Naive B cell (primary cell): ENCODE data around the gene MBD5. TPM values are rescaled to one million over a fixed set of nuclear protein-coding genes. Genes with fewer than 3 reads are reported as not detected.

Source experiments
- ATAC-seq, 2 donors: fragments of 150-1000 bp; cut with Tn5 transposase; 2 replicates each; pipeline ENCODE4 v1.10.0; 2021; ENCODE audit warnings: low read depth in 2 of 2, mild to moderate bottlenecking in 2 of 2, moderate library complexity in 2 of 2
- DNase-seq: peaks from one replicate; pipeline ENCODE4 v3.0.0; 2022
- H3K27ac Mint-ChIP-seq, 6 donors: one replicate each; pipeline ENCODE4 v1.8.0; 2020 to 2022; ENCODE audit warnings: mild to moderate bottlenecking in 6 of 6, mixed read lengths in 6 of 6, moderate library complexity in 5 of 6, inconsistent platforms in 2 of 6
- H3K27me3 Mint-ChIP-seq, 3 donors: one replicate each; pipeline ENCODE4 v1.8.0; 2021 to 2022; ENCODE audit warnings: mixed read lengths in 3 of 3, mild to moderate bottlenecking in 1 of 3
- H3K36me3 Mint-ChIP-seq, 2 donors: one replicate each; pipeline ENCODE4 v1.8.0; 2020 to 2022; ENCODE audit warnings: mixed read lengths in 2 of 2, inconsistent platforms in 1 of 2, mild to moderate bottlenecking in 1 of 2
- H3K4me1 Mint-ChIP-seq, 3 donors: one replicate each; pipeline ENCODE4 v1.8.0; 2020 to 2022; ENCODE audit warnings: mixed read lengths in 3 of 3, inconsistent platforms in 1 of 3, mild to moderate bottlenecking in 1 of 3, moderate library complexity in 1 of 3
- H3K4me3 Mint-ChIP-seq, 8 donors: one replicate each; pipeline ENCODE4 v1.8.0; 2020 to 2022; ENCODE audit warnings: mild to moderate bottlenecking in 8 of 8, mixed read lengths in 8 of 8, moderate library complexity in 8 of 8, inconsistent platforms in 2 of 8
- H3K9me3 Mint-ChIP-seq, 7 donors: one replicate each; pipeline ENCODE4 v1.8.0; 2020 to 2022; ENCODE audit warnings: mixed read lengths in 7 of 7, mild to moderate bottlenecking in 5 of 7, inconsistent platforms in 2 of 7, moderate library complexity in 1 of 7
- polyA plus RNA-seq, 6 donors: library from polyadenylated mRNA; unstranded; fragments of 300-500 nt; fragmentation: Illumina TruSeq; gene quantifications; one replicate each; pipeline ENCODE4 v1.2.3, GENCODE V29; 2021; ENCODE audit warnings: low read depth in 6 of 6

The MBD5 gene
- polyA plus RNA-seq, 6 donors from 2014 or later, result 5.2 to 22.8 (median 16.5) TPM

GRCh38 chr2:148162871-148163270, 142.0 kb downstream of the MBD5 start:
- Mint-ChIP-seq H3K27ac (no peak overlapping the region), H3K4me3 (no peak overlapping the region), H3K36me3 (peaks cover under 1 to 4% of the 10 kb centered on the region in 2 donors), H3K27me3 (no peaks in the 10 kb centered on the region), H3K4me1 (peaks cover 0 to 12% (median 3%) of the 10 kb centered on the region in 3 donors), H3K9me3 (no peaks in the 10 kb centered on the region)
- ATAC-seq, result no peak
- DNase-seq, result no peak

GRCh38 chr2:148165975-148166374, 145.1 kb downstream of the MBD5 start:
- ATAC-seq (no peak), DNase-seq (no peak)
- Mint-ChIP-seq H3K27ac (no peak overlapping the region), H3K9me3 (peaks cover 0 to 4% (median 0%) of the 10 kb centered on the region in 7 donors), H3K4me3 (no peak overlapping the region), H3K27me3 (no peaks in the 10 kb centered on the region), H3K36me3 (peaks cover 9 to 23% of the 10 kb centered on the region in 2 donors), H3K4me1 (peaks cover 0 to 12% (median 0%) of the 10 kb centered on the region in 3 donors)

DNA sequence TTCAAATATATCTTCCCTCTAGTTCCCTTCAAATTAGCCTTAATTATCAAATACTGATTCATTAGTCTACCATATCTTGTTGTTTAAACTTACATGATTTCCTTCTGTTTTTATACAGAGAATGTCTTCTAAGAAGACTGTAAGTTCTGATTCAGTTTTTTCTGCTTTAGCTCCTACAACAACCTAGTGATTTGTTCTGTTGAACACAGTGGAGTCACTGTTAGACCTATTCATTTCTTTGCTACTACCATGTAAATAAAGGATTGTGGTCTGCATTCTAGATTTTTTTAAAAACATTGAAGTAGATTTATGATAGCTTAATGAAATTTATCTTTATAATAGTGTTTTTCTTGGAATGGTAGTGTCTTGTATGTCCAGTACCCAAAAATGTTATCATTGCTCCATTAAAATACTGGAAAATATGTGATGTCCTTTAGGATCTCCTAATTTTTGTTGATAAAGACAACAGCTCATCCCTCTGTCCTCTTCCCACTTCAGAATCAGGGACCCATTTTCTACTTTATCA, 146.4 kb downstream of the MBD5 start:
- Mint-ChIP-seq H3K27me3 (no peaks in the 10 kb centered on the region), H3K4me1 (peaks cover 0 to 12% (median 0%) of the 10 kb centered on the region in 3 donors), H3K4me3 (no peak overlapping the region), H3K9me3 (peaks cover 0 to 4% (median 2%) of the 10 kb centered on the region in 7 donors), H3K27ac (no peak overlapping the region), H3K36me3 (peaks cover 9 to 29% of the 10 kb centered on the region in 2 donors)
- ATAC-seq (no peak), DNase-seq (no peak)

- DNase-seq (no peak), ATAC-seq (no peak)
- H3K4me1 Mint-ChIP-seq, result peaks cover 0 to 12% (median 0%) of the 10 kb centered on the region in 3 donors
- H3K27me3 Mint-ChIP-seq, result no peaks in the 10 kb centered on the region
- peaks cover 9 to 29% of the 10 kb centered on the region in 2 donors for H3K36me3 Mint-ChIP-seq
- H3K9me3 Mint-ChIP-seq, result peaks cover 0 to 4% (median 2%) of the 10 kb centered on the region in 7 donors
- no peak overlapping the region for H3K4me3 Mint-ChIP-seq
- H3K27ac Mint-ChIP-seq, result no peak overlapping the region
These were observed 147.0 kb downstream of the MBD5 start for GRCh38 chr2:148167855-148168254.

DNA sequence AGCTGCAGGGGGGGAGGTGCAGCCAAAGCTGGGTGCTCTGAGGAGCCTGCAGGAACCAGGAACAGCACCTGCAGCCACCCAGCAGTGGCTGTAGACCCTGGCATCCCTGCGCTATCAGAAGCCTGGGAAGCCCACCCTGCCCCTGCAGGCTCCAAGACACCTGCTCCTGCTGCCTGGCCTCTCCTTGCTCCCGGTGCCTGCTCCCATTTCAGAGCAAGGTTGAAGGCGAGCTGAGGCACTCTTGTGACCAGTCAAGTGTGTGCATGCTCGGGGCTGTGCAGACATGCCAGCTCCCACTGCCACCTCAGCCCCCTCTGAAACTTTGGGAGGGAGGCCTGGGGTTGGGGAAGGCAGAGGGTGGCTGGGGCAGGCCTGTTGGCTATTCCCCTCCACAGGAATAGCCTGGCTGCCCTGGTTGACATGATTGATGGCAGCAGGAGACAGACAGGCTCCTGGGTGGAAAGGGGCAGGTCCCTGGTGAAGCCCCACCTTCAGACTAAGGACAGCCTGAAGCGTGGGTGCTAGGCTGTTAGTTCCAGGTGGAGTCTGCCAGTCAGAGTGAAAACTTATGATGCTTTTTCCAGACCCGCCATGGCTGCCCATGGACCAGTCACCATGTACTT, 151.4 kb downstream of the MBD5 start:
- no peaks in the 10 kb centered on the region for H3K4me1 Mint-ChIP-seq
- no peak overlapping the region for H3K27ac Mint-ChIP-seq
- DNase-seq (no peak), ATAC-seq (no peak)
- peaks cover 9 to 29% of the 10 kb centered on the region in 2 donors for H3K36me3 Mint-ChIP-seq
- H3K9me3 Mint-ChIP-seq, result peaks cover 0 to 4% (median 2%) of the 10 kb centered on the region in 7 donors
- H3K27me3 Mint-ChIP-seq, result no peaks in the 10 kb centered on the region
- H3K4me3 Mint-ChIP-seq, result no peak overlapping the region

- H3K4me1 Mint-ChIP-seq, result no peaks in the 10 kb centered on the region
- H3K27me3 Mint-ChIP-seq, result no peaks in the 10 kb centered on the region
- H3K4me3 Mint-ChIP-seq, result no peak overlapping the region
- H3K9me3 Mint-ChIP-seq, result peaks cover 0 to 4% (median 2%) of the 10 kb centered on the region in 7 donors
- DNase-seq (no peak), ATAC-seq (no peak)
- no peak overlapping the region for H3K27ac Mint-ChIP-seq
- H3K36me3 Mint-ChIP-seq, result peaks cover 5 to 22% of the 10 kb centered on the region in 2 donors
These were observed 152.3 kb downstream of the MBD5 start for GRCh38 chr2:148173168-148173567.

GRCh38 chr2:148177559-148177958, 156.7 kb downstream of the MBD5 start:
- DNase-seq (no peak), ATAC-seq (no peak)
- Mint-ChIP-seq H3K4me1 (no peaks in the 10 kb centered on the region), H3K4me3 (no peak overlapping the region), H3K9me3 (no peaks in the 10 kb centered on the region), H3K36me3 (peaks cover 8 to 23% of the 10 kb centered on the region in 2 donors), H3K27ac (no peak overlapping the region), H3K27me3 (no peaks in the 10 kb centered on the region)

GRCh38 chr2:148179724-148180123, 158.8 kb downstream of the MBD5 start:
- ATAC-seq, result no peak
- H3K4me3 Mint-ChIP-seq, result no peak overlapping the region
- H3K27me3 Mint-ChIP-seq, result no peaks in the 10 kb centered on the region
- no peaks in the 10 kb centered on the region for H3K9me3 Mint-ChIP-seq
- DNase-seq, result no peak
- no peaks in the 10 kb centered on the region for H3K4me1 Mint-ChIP-seq
- H3K27ac Mint-ChIP-seq, result no peak overlapping the region
- peaks cover 15 to 33% of the 10 kb centered on the region in 2 donors for H3K36me3 Mint-ChIP-seq

- peaks cover 26 to 49% of the 10 kb centered on the region in 2 donors for H3K36me3 Mint-ChIP-seq
- H3K27me3 Mint-ChIP-seq, result no peaks in the 10 kb centered on the region
- DNase-seq (no peak), ATAC-seq (no peak)
- H3K4me1 Mint-ChIP-seq, result no peaks in the 10 kb centered on the region
- no peak overlapping the region for H3K27ac Mint-ChIP-seq
- peaks cover 0 to 12% (median 0%) of the 10 kb centered on the region in 7 donors for H3K9me3 Mint-ChIP-seq
- H3K4me3 Mint-ChIP-seq, result no peak overlapping the region
These were observed 164.1 kb downstream of the MBD5 start for GRCh38 chr2:148184976-148185375.

DNA sequence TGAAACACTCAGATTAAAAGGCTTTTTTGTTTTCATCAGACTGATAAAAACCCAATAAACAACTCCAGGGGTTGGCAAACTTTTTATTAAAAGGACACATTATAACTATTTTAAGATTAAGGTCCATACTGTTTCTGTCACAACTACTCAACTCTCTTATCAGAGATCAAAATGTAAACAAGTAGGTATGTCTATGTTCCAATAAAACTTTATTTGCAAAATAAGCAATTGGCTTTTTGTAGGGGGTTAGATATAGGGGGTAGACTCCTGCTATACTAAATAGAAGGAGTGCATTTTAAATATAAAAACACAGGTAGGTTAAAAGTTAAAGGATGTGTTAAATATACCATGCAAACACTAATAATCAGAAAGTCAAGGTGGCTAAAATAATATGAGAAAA, 174.0 kb downstream of the MBD5 start:
- Mint-ChIP-seq H3K4me1 (no peaks in the 10 kb centered on the region), H3K9me3 (no peaks in the 10 kb centered on the region), H3K27ac (no peak overlapping the region), H3K4me3 (no peak overlapping the region), H3K27me3 (no peaks in the 10 kb centered on the region), H3K36me3 (no peaks in the 10 kb centered on the region)
- DNase-seq, result no peak
- no peak for ATAC-seq

- Mint-ChIP-seq H3K4me3 (peak overlapping the region in 1 of 8 donors; percentile 80), H3K27me3 (no peaks in the 10 kb centered on the region), H3K27ac (no peak overlapping the region), H3K9me3 (peaks cover 0 to 4% (median 0%) of the 10 kb centered on the region in 7 donors), H3K4me1 (no peaks in the 10 kb centered on the region), H3K36me3 (peaks cover 6 to 10% of the 10 kb centered on the region in 2 donors)
- peak; percentile 20 for DNase-seq
- ATAC-seq, result no peak
These were observed 180.4 kb downstream of the MBD5 start for GRCh38 chr2:148201075-148202004.

GRCh38 chr2:148202237-148202636, 181.3 kb downstream of the MBD5 start:
- Mint-ChIP-seq H3K27ac (no peak overlapping the region), H3K27me3 (no peaks in the 10 kb centered on the region), H3K9me3 (peaks cover 0 to 4% (median 1%) of the 10 kb centered on the region in 7 donors), H3K4me3 (no peak overlapping the region), H3K4me1 (no peaks in the 10 kb centered on the region), H3K36me3 (peaks cover 6 to 10% of the 10 kb centered on the region in 2 donors)
- DNase-seq, result no peak
- ATAC-seq, result no peak

GRCh38 chr2:148207111-148207510, 186.2 kb downstream of the MBD5 start:
- H3K9me3 Mint-ChIP-seq, result peaks cover 0 to 4% (median 0%) of the 10 kb centered on the region in 7 donors

More at GRCh38 chr2:148207111-148207510, 186.2 kb downstream of the MBD5 start:
- ATAC-seq (no peak), DNase-seq (no peak)
- Mint-ChIP-seq H3K27me3 (no peaks in the 10 kb centered on the region), H3K4me1 (peaks cover 0 to 2% (median 0%) of the 10 kb centered on the region in 3 donors), H3K36me3 (peaks cover 0 to 4% of the 10 kb centered on the region in 2 donors), H3K27ac (peak overlapping the region in 2 of 6 donors; percentile 5 to 14), H3K4me3 (no peak overlapping the region)
